BLaER1 treated with 17β-estradiol and CSF1 and Interleukin-3, amounts not matched to agents 10 nM and 100 nM (cell line): ENCODE measurements around the gene KBTBD12.

Experiments used
- H3K27ac ChIP-seq, 11 experiments: shearing (Covaris generic); formaldehyde crosslinking; 2 replicates each; pipeline ENCODE4 v1.8.1; 2022
- H3K27me3 ChIP-seq, 11 experiments: shearing (Covaris generic); formaldehyde crosslinking; 2 replicates each; pipeline ENCODE4 v1.8.1; 2022
- H3K36me3 ChIP-seq, 11 experiments: shearing (Covaris generic); formaldehyde crosslinking; 2 replicates each; pipeline ENCODE4 v1.8.1; 2022
- H3K4me1 ChIP-seq, 10 experiments: shearing (Covaris generic); formaldehyde crosslinking; 2 replicates each; pipeline ENCODE4 v1.8.1; 2022
- H3K4me2 ChIP-seq, 11 experiments: shearing (Covaris generic); formaldehyde crosslinking; 2 replicates each; pipeline ENCODE4 v1.8.1; 2022
- H3K4me3 ChIP-seq, 10 experiments: shearing (Covaris generic); formaldehyde crosslinking; 2 replicates each; pipeline ENCODE4 v1.8.1; 2022
- H3K9ac ChIP-seq, 11 experiments: shearing (Covaris generic); formaldehyde crosslinking; 2 replicates each; pipeline ENCODE4 v1.8.1; 2022
- H3K9me3 ChIP-seq, 11 experiments: shearing (Covaris generic); formaldehyde crosslinking; replicated peaks in 1 of 11; 2 replicates each; pipeline ENCODE4 v1.8.1; 2022
- H4K20me1 ChIP-seq, 11 experiments: shearing (Covaris generic); formaldehyde crosslinking; 2 replicates each; pipeline ENCODE4 v1.8.1; 2022
- Cebpa-rat ChIP-seq, 11 experiments: shearing (Covaris generic); IDR thresholded peaks; 2 replicates each; pipeline ENCODE4 v1.8.1; 2022

Gene KBTBD12

DNA sequence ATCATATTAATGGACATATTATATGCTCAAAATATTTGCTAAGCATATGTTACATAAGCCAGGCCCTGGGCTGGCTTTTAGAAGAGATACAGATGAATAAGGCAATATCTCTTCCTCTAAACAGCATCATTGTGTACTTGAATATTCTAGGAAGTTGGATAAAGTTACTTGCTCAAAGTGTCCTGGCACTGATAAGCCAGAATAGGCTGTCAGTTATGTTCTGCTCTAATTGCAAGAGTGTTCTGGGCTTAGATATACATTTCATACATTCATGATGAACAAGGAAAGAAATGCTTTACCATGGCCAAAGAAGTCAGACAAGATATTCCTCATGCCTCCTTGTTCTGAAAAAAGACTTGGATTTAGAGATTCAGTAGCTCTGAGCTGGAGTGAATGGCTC is 40.7 kb downstream of the KBTBD12 start:
- Histone ChIP-seq H3K27me3 (no peaks in the 10 kb centered on the region), H3K27ac (no peak overlapping the region), H3K4me3 (no peak overlapping the region), H4K20me1 (no peaks in the 10 kb centered on the region), H3K9ac (no peak overlapping the region), H3K36me3 (no peaks in the 10 kb centered on the region), H3K4me2 (no peak overlapping the region), H3K4me1 (0 out of 20 replicates have a peak, but pooled peaks cover 0 to 5% (median 0%) of the 10 kb centered on the region in 10 experiments), H3K9me3 (no peaks in the 10 kb centered on the region)
- no peak for TF ChIP-seq Cebpa-rat (IDR thresholded peaks at IDR 0.05)

DNA sequence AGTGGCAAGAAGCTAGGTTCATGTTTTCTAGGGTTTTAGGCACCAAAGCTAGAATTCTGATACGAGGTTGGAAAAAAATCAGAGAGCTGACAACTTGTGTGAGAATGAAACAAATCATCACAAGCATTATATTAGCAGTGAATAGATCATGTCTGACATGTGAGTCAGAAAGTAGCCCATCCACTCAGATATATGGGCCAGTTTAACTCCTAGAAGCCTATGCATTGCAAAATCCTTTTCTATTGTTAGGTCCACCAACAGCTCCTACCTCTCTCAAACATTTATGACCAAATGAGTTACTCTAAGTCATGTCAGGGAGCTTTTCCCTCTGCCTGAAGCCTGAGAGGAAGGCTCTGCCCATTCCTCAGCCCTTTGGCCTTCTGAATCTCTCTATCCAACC is 44.0 kb downstream of the KBTBD12 start:
- H4K20me1 ChIP-seq: no peaks in the 10 kb centered on the region
- H3K4me1 ChIP-seq: 0 out of 20 replicates have a peak, but pooled peaks cover 0 to 5% (median 0%) of the 10 kb centered on the region in 10 experiments
- no peak overlapping the region for H3K4me2 ChIP-seq
- H3K36me3 ChIP-seq: no peaks in the 10 kb centered on the region
- no peak overlapping the region for H3K27ac ChIP-seq
- H3K9ac ChIP-seq: no peak overlapping the region
- TF ChIP-seq Cebpa-rat (IDR thresholded peaks at IDR 0.05): no peak
- no peak overlapping the region for H3K4me3 ChIP-seq
- H3K27me3 ChIP-seq: no peaks in the 10 kb centered on the region
- H3K9me3 ChIP-seq: no peaks in the 10 kb centered on the region

DNA sequence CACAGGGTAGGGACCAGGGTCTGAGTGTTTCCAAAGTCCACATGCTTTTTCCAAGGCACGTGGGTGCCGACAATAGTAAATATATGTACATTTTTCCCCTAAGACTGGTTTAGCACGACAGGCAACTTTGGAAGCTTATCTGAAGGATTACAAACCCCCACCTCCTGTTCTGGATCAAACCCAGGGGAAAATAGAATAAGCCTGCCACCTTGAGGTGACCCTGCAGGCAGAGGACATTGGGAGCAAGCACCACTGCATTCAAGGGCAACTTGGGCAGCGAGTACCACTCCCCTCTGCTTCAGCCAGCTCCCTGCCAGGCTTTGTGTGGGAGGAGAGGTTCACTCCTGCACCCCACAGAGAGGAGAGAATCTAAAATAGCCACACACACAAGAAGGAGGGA is 44.8 kb downstream of the KBTBD12 start:
- Histone ChIP-seq H3K27ac (no peak overlapping the region), H3K4me2 (no peak overlapping the region), H3K9me3 (no peaks in the 10 kb centered on the region), H3K27me3 (no peaks in the 10 kb centered on the region), H3K9ac (no peak overlapping the region), H3K4me3 (no peak overlapping the region), H4K20me1 (no peaks in the 10 kb centered on the region), H3K4me1 (no peaks in the 10 kb centered on the region), H3K36me3 (no peaks in the 10 kb centered on the region)
- TF ChIP-seq Cebpa-rat (IDR thresholded peaks at IDR 0.05): no peak

DNA sequence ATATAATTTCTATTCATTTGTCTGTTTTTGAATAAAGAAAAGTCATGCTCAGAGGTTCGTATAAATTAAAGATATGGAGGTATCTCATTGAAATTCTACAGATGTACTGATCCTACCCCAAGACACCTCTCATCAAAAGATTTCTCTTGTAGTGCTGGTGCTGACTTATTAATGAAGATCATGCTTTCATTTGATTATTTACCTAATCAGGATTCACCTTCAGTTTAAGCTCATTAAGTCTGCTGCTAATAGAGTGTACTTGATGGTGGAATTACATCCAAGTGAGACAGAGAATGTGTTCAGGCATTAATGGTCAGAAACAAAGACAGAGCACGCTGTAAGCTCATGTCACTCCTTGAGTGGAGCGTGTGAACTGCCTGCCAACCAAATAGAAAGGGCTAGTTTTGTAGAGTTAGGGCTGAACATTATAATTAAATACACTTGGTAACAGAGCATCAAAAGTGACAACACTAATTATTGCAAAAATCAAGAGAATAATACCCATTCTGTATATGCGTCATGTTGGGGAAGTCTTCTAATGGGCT is 45.5 kb downstream of the KBTBD12 start:
- Histone ChIP-seq H3K36me3 (no peaks in the 10 kb centered on the region), H3K4me1 (no peaks in the 10 kb centered on the region), H3K4me2 (no peak overlapping the region), H3K4me3 (no peak overlapping the region), H3K27ac (no peak overlapping the region), H3K9ac (no peak overlapping the region), H3K9me3 (no peaks in the 10 kb centered on the region), H3K27me3 (no peaks in the 10 kb centered on the region), H4K20me1 (no peaks in the 10 kb centered on the region)
- no peak for TF ChIP-seq Cebpa-rat (IDR thresholded peaks at IDR 0.05)

DNA sequence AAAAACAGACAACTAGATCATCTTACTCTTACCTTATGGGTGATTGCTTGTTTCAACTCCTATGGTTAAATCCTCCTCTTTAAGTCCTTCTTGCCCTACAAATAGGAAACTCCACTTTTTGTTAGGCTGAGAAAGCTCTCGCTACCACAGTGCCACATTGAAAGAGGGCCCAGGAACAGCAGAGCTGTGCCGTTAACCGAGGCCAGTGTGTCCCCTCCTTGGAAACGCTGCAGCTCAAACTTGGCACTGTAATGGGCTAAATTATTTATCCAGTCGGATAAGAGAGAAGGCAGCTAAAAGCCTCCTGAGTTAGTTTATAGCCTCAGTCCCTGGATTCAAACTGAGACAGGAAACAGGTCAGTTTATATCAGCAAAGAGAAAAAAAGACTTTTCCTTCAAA is 46.1 kb downstream of the KBTBD12 start:
- Histone ChIP-seq H3K4me2 (no peak overlapping the region), H3K9ac (no peak overlapping the region), H3K4me3 (no peak overlapping the region), H4K20me1 (no peaks in the 10 kb centered on the region), H3K36me3 (no peaks in the 10 kb centered on the region), H3K27me3 (no peaks in the 10 kb centered on the region), H3K9me3 (peaks cover 0 to 3% (median 0%) of the 10 kb centered on the region in 11 experiments; a peak in 1 of 22 replicates), H3K4me1 (no peaks in the 10 kb centered on the region), H3K27ac (no peak overlapping the region)
- TF ChIP-seq Cebpa-rat (IDR thresholded peaks at IDR 0.05): no peak

DNA sequence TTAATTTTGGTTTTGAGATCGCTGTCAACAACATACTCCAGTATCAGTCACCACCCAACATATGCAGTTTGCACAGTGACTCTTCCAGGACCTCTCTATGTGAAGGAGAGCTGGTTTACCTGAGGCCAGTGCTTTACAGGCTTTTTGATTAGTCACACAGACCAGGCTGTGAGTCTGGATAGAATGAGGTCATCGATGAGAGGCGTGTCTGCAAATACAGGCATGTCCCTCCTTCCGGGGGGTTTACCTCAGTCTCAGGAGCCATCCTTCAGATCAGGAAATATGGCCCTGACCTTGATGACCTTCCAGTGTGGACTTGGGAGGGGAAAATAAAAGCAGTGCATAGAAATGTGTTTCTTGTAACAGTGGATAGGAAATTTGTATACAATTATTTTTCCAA is 46.9 kb downstream of the KBTBD12 start:
- H4K20me1 ChIP-seq: no peaks in the 10 kb centered on the region
- no peak overlapping the region for H3K4me3 ChIP-seq
- H3K27me3 ChIP-seq: no peaks in the 10 kb centered on the region
- peaks cover 0 to 9% (median 0%) of the 10 kb centered on the region in 11 experiments; a peak in 1 of 22 replicates for H3K9me3 ChIP-seq
- TF ChIP-seq Cebpa-rat (IDR thresholded peaks at IDR 0.05): no peak
- H3K9ac ChIP-seq: no peak overlapping the region
- no peak overlapping the region for H3K27ac ChIP-seq
- no peak overlapping the region for H3K4me2 ChIP-seq
- no peaks in the 10 kb centered on the region for H3K4me1 ChIP-seq
- no peaks in the 10 kb centered on the region for H3K36me3 ChIP-seq

DNA sequence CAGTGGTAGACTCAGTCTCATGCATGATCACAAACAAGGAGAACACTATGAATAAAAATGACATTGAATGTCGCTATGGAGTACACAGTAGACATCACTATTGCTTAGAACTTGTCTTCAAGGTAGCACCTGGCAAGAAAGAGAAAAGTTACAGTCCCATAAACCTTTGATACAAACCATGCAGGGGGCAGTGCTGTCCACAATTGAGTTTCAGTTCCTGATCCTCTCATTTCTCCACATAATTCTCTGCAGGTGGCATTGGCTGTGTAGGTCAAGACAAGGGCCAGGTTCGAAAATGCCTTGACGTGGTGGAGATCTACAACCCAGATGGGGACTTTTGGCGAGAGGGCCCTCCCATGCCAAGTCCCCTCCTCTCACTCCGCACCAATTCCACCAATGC is 47.9 kb downstream of the KBTBD12 start:
- peaks cover 0 to 9% (median 0%) of the 10 kb centered on the region in 11 experiments; a peak in 1 of 22 replicates for H3K9me3 ChIP-seq

DNA sequence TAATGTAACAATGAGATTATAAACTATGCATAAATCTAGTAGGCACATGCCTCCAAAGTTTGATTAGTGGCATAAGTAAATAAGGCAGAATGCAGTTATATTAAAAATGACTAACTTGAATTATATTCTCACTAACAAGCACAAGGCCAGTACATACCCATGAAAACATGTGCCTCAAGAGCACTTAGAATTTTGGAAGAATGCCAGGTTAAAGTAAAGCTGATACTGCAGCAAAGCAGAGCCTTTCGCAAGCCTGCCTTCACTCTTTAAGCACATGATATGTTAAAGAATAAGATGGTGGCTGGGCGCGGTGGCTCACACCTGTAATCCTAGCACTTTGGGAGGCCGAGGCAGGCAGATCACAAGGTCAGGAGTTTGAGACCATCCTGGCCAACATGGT is 49.0 kb downstream of the KBTBD12 start:
- Histone ChIP-seq H3K36me3 (no peaks in the 10 kb centered on the region), H3K4me3 (no peak overlapping the region), H3K4me1 (no peaks in the 10 kb centered on the region), H3K9me3 (peaks cover 0 to 9% (median 0%) of the 10 kb centered on the region in 11 experiments; a peak in 1 of 22 replicates), H3K27me3 (no peaks in the 10 kb centered on the region), H3K9ac (no peak overlapping the region), H3K4me2 (no peak overlapping the region), H4K20me1 (no peaks in the 10 kb centered on the region), H3K27ac (no peak overlapping the region)
- no peak for TF ChIP-seq Cebpa-rat (IDR thresholded peaks at IDR 0.05)

More for the DNA sequence above, 47.9 kb downstream of the KBTBD12 start:
- H3K27ac ChIP-seq: no peak overlapping the region
- no peaks in the 10 kb centered on the region for H3K27me3 ChIP-seq
- no peaks in the 10 kb centered on the region for H3K36me3 ChIP-seq
- no peak overlapping the region for H3K4me3 ChIP-seq
- H4K20me1 ChIP-seq: no peaks in the 10 kb centered on the region
- H3K4me1 ChIP-seq: no peaks in the 10 kb centered on the region
- TF ChIP-seq Cebpa-rat (IDR thresholded peaks at IDR 0.05): no peak
- H3K4me2 ChIP-seq: no peak overlapping the region
- no peak overlapping the region for H3K9ac ChIP-seq

DNA sequence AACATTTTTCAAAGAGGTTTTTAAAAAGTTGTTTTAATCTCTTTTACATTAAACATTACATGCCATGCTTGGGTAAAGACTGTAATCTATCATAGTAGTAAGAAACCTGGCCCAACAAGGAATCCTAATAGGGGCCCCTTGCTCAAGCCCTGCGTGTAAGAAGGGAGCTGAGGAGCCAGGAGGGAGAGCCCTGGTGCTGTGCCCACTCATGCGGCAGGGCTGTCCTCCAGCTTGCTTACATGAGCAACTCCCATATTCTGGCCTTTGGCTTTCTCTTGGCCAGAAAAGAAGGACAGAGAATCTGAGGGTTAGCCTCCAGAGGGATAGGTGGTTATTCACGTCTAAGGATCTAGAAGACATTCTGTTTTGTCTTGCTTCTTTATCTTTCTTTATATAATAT is 49.8 kb downstream of the KBTBD12 start:
- Histone ChIP-seq H3K36me3 (no peaks in the 10 kb centered on the region), H3K9ac (no peak overlapping the region), H4K20me1 (no peaks in the 10 kb centered on the region), H3K4me3 (no peak overlapping the region), H3K27ac (no peak overlapping the region), H3K9me3 (peaks cover 0 to 9% (median 0%) of the 10 kb centered on the region in 11 experiments; a peak in 1 of 22 replicates), H3K4me1 (no peaks in the 10 kb centered on the region), H3K4me2 (no peak overlapping the region), H3K27me3 (no peaks in the 10 kb centered on the region)
- no peak for TF ChIP-seq Cebpa-rat (IDR thresholded peaks at IDR 0.05)

DNA sequence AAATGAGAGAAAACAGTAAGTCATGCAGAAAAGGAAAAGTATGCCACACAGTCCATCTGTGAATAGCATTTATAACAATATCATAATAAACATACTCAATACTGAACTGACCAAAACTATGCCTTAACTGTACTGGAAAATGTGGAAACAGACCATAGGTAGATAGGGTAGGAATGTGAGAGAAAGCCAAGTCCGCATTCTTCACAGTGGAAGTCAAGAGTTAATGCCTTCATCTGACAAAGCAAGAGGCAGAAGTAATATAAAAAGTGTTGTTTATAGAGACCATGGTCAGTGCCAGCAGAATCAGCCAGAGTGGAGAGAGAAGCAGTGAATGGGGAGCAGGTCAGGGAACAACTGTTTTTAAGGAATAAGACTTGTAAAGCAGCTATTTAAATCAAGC is 52.3 kb downstream of the KBTBD12 start:
- no peaks in the 10 kb centered on the region for H3K4me1 ChIP-seq
- TF ChIP-seq Cebpa-rat (IDR thresholded peaks at IDR 0.05): no peak
- H3K9ac ChIP-seq: no peak overlapping the region
- no peaks in the 10 kb centered on the region for H3K36me3 ChIP-seq
- H3K4me3 ChIP-seq: no peak overlapping the region
- no peak overlapping the region for H3K27ac ChIP-seq
- H3K27me3 ChIP-seq: no peaks in the 10 kb centered on the region
- no peaks in the 10 kb centered on the region for H4K20me1 ChIP-seq
- peaks cover 0 to 9% (median 0%) of the 10 kb centered on the region in 11 experiments; a peak in 1 of 22 replicates for H3K9me3 ChIP-seq
- H3K4me2 ChIP-seq: no peak overlapping the region
